ENCODE measurements around the gene CCDC40. TPM values are rescaled to one million over a fixed set of nuclear protein-coding genes. Genes with fewer than 3 reads are reported as not detected.
A peak's percentile ranks its signal among the peaks of the same experiment; 100 is the strongest.
"Not testable (repeated sequence)": the region's sequence is repeated elsewhere in the genome, so short reads cannot be mapped to it uniquely, and the experiment has no call there.

Gene CCDC40
- total and polyA plus RNA-seq, 9 donors, result 3.2 to 7.1 (median 4.4) TPM

DNA sequence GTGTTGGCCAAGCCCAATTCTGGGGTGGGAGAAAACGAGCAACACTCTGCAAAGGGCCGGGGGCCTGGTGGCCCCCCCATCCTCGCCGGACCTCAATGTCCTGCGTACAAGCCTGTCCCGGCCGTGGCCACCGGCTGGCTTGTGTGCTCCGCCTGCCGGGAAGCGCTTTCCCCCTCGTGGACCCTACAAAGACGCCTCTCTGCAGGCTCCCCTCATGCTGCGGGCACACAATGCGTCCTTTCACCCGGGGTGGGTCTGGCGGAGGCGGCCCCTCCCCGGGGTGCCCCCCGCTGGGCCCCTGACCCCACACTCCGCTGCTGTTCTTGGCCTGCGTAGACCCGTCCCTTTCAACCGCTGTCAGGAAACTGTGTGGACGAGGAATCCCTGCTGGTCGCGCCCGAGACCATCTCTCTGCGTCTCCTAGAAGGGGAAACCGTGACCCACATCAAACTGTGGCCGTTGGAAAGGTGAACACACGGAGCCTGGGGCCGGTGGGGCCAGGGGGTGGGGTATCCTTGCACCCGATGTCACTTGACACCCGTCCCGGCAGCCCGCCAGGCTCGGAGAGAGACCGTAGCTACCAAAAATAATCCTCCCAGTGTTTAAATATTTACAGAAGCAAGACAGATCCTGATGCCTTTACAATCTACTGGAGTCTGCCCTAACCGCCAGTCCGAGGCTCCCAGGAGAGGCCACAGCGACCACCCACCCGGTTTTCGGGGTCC lies 44.4 kb upstream of the CCDC40 start:
- Histone ChIP-seq H3K27ac (ENCODE audit: low read length) (peak overlapping the region; percentile 80), H3K4me3 (ENCODE audit: low read length) (peak overlapping the region; percentile 38), H3K27me3 (ENCODE audit: control insufficient read depth, insufficient read depth, low read length) (peaks cover 8% of the 10 kb centered on the region), H3K36me3 (ENCODE audit: control insufficient read depth, insufficient read depth, low read length) (no peaks in the 10 kb centered on the region), H3K4me1 (ENCODE audit: control insufficient read depth, insufficient read depth, low read length) (peaks cover 65% of the 10 kb centered on the region), H3K9me3 (replicated peaks; ENCODE audit: control insufficient read depth, low read depth, low read length) (no peaks in the 10 kb centered on the region)
- whole genome bisulfite sequencing (ENCODE audit: insufficient coverage), result 6% methylated on average over 36 of the region's 44 CpGs
- peak; percentile 71 for DNase-seq

- no peak for DNase-seq
Observed at GRCh38 chr17:79992649-79993389, 43.6 kb upstream of the CCDC40 start.

GRCh38 chr17:79993390-79994227 lies 42.8 kb upstream of the CCDC40 start:
- WGBS (ENCODE audit: insufficient coverage), result 50% methylated on average over 21 of the region's 22 CpGs
- peak; percentile 84 for DNase-seq
- Histone ChIP-seq H3K27ac (ENCODE audit: low read length) (peak overlapping the region; percentile 80), H3K36me3 (ENCODE audit: control insufficient read depth, insufficient read depth, low read length) (peaks cover 3% of the 10 kb centered on the region), H3K4me1 (ENCODE audit: control insufficient read depth, insufficient read depth, low read length) (peaks cover 50% of the 10 kb centered on the region), H3K27me3 (ENCODE audit: control insufficient read depth, insufficient read depth, low read length) (peaks cover 8% of the 10 kb centered on the region), H3K9me3 (replicated peaks; ENCODE audit: control insufficient read depth, low read depth, low read length) (no peaks in the 10 kb centered on the region), H3K4me3 (ENCODE audit: low read length) (no peak overlapping the region)

More at GRCh38 chr17:79992649-79993389, 43.6 kb upstream of the CCDC40 start:
- Histone ChIP-seq H3K4me1 (ENCODE audit: control insufficient read depth, insufficient read depth, low read length) (peaks cover 58% of the 10 kb centered on the region), H3K27ac (ENCODE audit: low read length) (peak overlapping the region; percentile 80), H3K27me3 (ENCODE audit: control insufficient read depth, insufficient read depth, low read length) (peaks cover 8% of the 10 kb centered on the region), H3K4me3 (ENCODE audit: low read length) (no peak overlapping the region), H3K9me3 (replicated peaks; ENCODE audit: control insufficient read depth, low read depth, low read length) (no peaks in the 10 kb centered on the region), H3K36me3 (ENCODE audit: control insufficient read depth, insufficient read depth, low read length) (peaks cover 3% of the 10 kb centered on the region)
- 29% methylated on average over 5 of the region's 10 CpGs for WGBS (ENCODE audit: insufficient coverage)

- not testable (repeated sequence) for H3K9me3 ChIP-seq (replicated peaks; ENCODE audit: control insufficient read depth, low read depth, low read length); H3K27me3 ChIP-seq (ENCODE audit: control insufficient read depth, insufficient read depth, low read length); H3K4me3 ChIP-seq (ENCODE audit: low read length); H3K36me3 ChIP-seq (ENCODE audit: control insufficient read depth, insufficient read depth, low read length); DNase-seq
- 73% methylated on average over 2 of the region's 4 CpGs for WGBS (ENCODE audit: insufficient coverage)
- Histone ChIP-seq H3K27ac (ENCODE audit: low read length) (peak overlapping the region; percentile 80), H3K4me1 (ENCODE audit: control insufficient read depth, insufficient read depth, low read length) (peaks cover 44% of the 10 kb centered on the region)
Observed at GRCh38 chr17:79994228-79994569, 42.2 kb upstream of the CCDC40 start.

GRCh38 chr17:79994602-79995001 lies 41.8 kb upstream of the CCDC40 start:
- 96% methylated on average over 5 of the region's 13 CpGs for WGBS (ENCODE audit: insufficient coverage)
- peaks cover 3% of the 10 kb centered on the region for H3K36me3 ChIP-seq (ENCODE audit: control insufficient read depth, insufficient read depth, low read length)
- H3K27me3 ChIP-seq (ENCODE audit: control insufficient read depth, insufficient read depth, low read length), result peaks cover 6% of the 10 kb centered on the region
- no peak for DNase-seq
- H3K9me3 ChIP-seq (replicated peaks; ENCODE audit: control insufficient read depth, low read depth, low read length), result no peaks in the 10 kb centered on the region
- no peak overlapping the region for H3K27ac ChIP-seq (ENCODE audit: low read length)
- no peak overlapping the region for H3K4me3 ChIP-seq (ENCODE audit: low read length)
- H3K4me1 ChIP-seq (ENCODE audit: control insufficient read depth, insufficient read depth, low read length), result peaks cover 41% of the 10 kb centered on the region

- H3K4me1 ChIP-seq (ENCODE audit: control insufficient read depth, insufficient read depth, low read length), result peaks cover 40% of the 10 kb centered on the region
- no peaks in the 10 kb centered on the region for H3K9me3 ChIP-seq (replicated peaks; ENCODE audit: control insufficient read depth, low read depth, low read length)
- DNase-seq, result no peak
- H3K36me3 ChIP-seq (ENCODE audit: control insufficient read depth, insufficient read depth, low read length), result peaks cover 5% of the 10 kb centered on the region
- 100% methylated on average over 1 of the region's 8 CpGs for WGBS (ENCODE audit: insufficient coverage)
- no peak overlapping the region for H3K4me3 ChIP-seq (ENCODE audit: low read length)
- peaks cover 6% of the 10 kb centered on the region for H3K27me3 ChIP-seq (ENCODE audit: control insufficient read depth, insufficient read depth, low read length)
- no peak overlapping the region for H3K27ac ChIP-seq (ENCODE audit: low read length)
Observed at GRCh38 chr17:79995696-79996095, 40.7 kb upstream of the CCDC40 start.

- Histone ChIP-seq H3K4me1 (ENCODE audit: control insufficient read depth, insufficient read depth, low read length) (peaks cover 43% of the 10 kb centered on the region), H3K4me3 (ENCODE audit: low read length) (no peak overlapping the region), H3K36me3 (ENCODE audit: control insufficient read depth, insufficient read depth, low read length) (peaks cover 5% of the 10 kb centered on the region), H3K27me3 (ENCODE audit: control insufficient read depth, insufficient read depth, low read length) (peaks cover 6% of the 10 kb centered on the region), H3K27ac (ENCODE audit: low read length) (no peak overlapping the region), H3K9me3 (replicated peaks; ENCODE audit: control insufficient read depth, low read depth, low read length) (no peaks in the 10 kb centered on the region)
- 81% methylated on average over 4 of the region's 12 CpGs for WGBS (ENCODE audit: insufficient coverage)
- no peak for DNase-seq
Observed at GRCh38 chr17:79996291-79996690, 40.2 kb upstream of the CCDC40 start.

- WGBS (ENCODE audit: insufficient coverage), result 51% methylated on average over 10 of the region's 15 CpGs
- no peak for DNase-seq
- Histone ChIP-seq H3K36me3 (ENCODE audit: control insufficient read depth, insufficient read depth, low read length) (peaks cover 9% of the 10 kb centered on the region), H3K9me3 (replicated peaks; ENCODE audit: control insufficient read depth, low read depth, low read length) (no peaks in the 10 kb centered on the region), H3K27me3 (ENCODE audit: control insufficient read depth, insufficient read depth, low read length) (peaks cover 6% of the 10 kb centered on the region), H3K4me3 (ENCODE audit: low read length) (no peak overlapping the region), H3K27ac (ENCODE audit: low read length) (no peak overlapping the region), H3K4me1 (ENCODE audit: control insufficient read depth, insufficient read depth, low read length) (peaks cover 44% of the 10 kb centered on the region)
Observed at GRCh38 chr17:79997011-79997660, 39.3 kb upstream of the CCDC40 start.

DNA sequence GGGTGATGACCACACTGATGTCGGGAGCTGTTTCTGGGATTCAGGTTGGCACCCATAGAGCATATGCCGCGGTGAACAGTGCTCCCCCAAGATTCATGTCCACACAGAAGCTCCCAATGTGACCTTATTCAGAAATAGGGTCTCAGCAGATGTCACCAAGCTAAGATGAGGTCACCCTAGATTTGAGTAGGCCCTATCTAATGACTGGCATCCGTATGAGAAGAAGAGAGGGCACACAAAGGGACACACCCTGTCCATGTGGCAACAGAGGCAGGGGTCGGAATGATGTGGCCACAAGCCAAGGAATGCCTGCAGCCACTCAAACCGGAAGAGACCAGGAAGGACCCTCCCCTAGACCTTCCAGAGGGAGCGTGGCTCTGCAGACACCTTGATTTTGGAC lies 36.3 kb upstream of the CCDC40 start:
- DNase-seq, result no peak
- 94% methylated on average over 7 of the region's 7 CpGs for WGBS (ENCODE audit: insufficient coverage)
- H3K4me1 ChIP-seq (ENCODE audit: control insufficient read depth, insufficient read depth, low read length), result peaks cover 24% of the 10 kb centered on the region
- H3K9me3 ChIP-seq (replicated peaks; ENCODE audit: control insufficient read depth, low read depth, low read length), result no peaks in the 10 kb centered on the region
- no peak overlapping the region for H3K4me3 ChIP-seq (ENCODE audit: low read length)
- H3K27me3 ChIP-seq (ENCODE audit: control insufficient read depth, insufficient read depth, low read length), result no peaks in the 10 kb centered on the region
- H3K36me3 ChIP-seq (ENCODE audit: control insufficient read depth, insufficient read depth, low read length), result peaks cover 21% of the 10 kb centered on the region
- no peak overlapping the region for H3K27ac ChIP-seq (ENCODE audit: low read length)
